A673 (cell line): Measurements from ENCODE around the gene DSCAML1. TPM values are rescaled to one million over a fixed set of nuclear protein-coding genes. Genes with fewer than 3 reads are reported as not detected.

ENCODE experiments used
- BruUV-seq: library from RNA; stranded (reverse); fragments of 400-500 nt; replicated peaks from 2 replicates; lab custom pipeline; 2021; lab: Mats Ljungman, UMichigan
- CTCF ChIA-PET: fragments of 300-600 bp; sonication (Branson Sonifier 250); formaldehyde crosslinking; loops from one replicate; lab custom pipeline; 2022; ENCODE audit warnings: antibody characterized with exemption; lab: Charles Lee
- POLR2A ChIA-PET: fragments of 300-600 bp; sonication (Branson Sonifier 250); formaldehyde crosslinking; loops from one replicate; lab custom pipeline; 2022; ENCODE audit warnings: antibody characterized with exemption; ENCODE audit not compliant: low non-redundant PET; lab: Charles Lee
- DNase-seq: peaks from one replicate; pipeline ENCODE4 v3.0.0-alpha.2; 2015; ENCODE audit warnings: low spot score
- H3K27ac ChIP-seq: fragments of 200-600 bp; sonication (generic); 2 replicates; pipeline ENCODE4 v1.5.1; 2016; ENCODE audit warnings: mixed run types, low read depth, mild to moderate bottlenecking, mixed read lengths, antibody characterized with exemption, low read length; ENCODE audit not compliant: poor library complexity, severe bottlenecking
- H3K27me3 ChIP-seq: fragments of 200-600 bp; sonication (generic); replicated peaks from 2 replicates; pipeline ENCODE4 v1.6.1; 2017; ENCODE audit warnings: mixed run types, low read depth, mild to moderate bottlenecking, mixed read lengths, antibody characterized with exemption, low read length; ENCODE audit not compliant: insufficient read depth, poor library complexity
- H3K36me3 ChIP-seq: fragments of 200-600 bp; sonication (generic); 2 replicates; pipeline ENCODE4 v1.6.1; 2016; ENCODE audit warnings: mixed run types, mild to moderate bottlenecking, mixed read lengths, antibody characterized with exemption, low read length; ENCODE audit not compliant: insufficient read depth, poor library complexity, severe bottlenecking
- H3K4me1 ChIP-seq: fragments of 200-600 bp; sonication (generic); 2 replicates; pipeline ENCODE4 v1.6.1; 2017; ENCODE audit warnings: mixed run types, mild to moderate bottlenecking, mixed read lengths, antibody characterized with exemption, low read length; ENCODE audit not compliant: insufficient read depth, poor library complexity, severe bottlenecking
- H3K4me3 ChIP-seq: fragments of 200-600 bp; sonication (generic); 2 replicates; pipeline ENCODE4 v1.5.1; 2016; ENCODE audit warnings: low read depth, mixed run types, mild to moderate bottlenecking, mixed read lengths, low read length; ENCODE audit not compliant: poor library complexity, severe bottlenecking
- H3K9me3 ChIP-seq: fragments of 200-600 bp; sonication (generic); 2 replicates; pipeline ENCODE4 v1.6.1; 2016; ENCODE audit warnings: mixed run types, low read depth, mild to moderate bottlenecking, mixed read lengths, antibody characterized with exemption, low read length; ENCODE audit not compliant: poor library complexity, severe bottlenecking
- CTCF ChIP-seq: fragments of 300-800, 200-600 bp; sonication (generic); conservative IDR thresholded peaks from 2 replicates; pipeline ENCODE4 v1.5.1; 2017; ENCODE audit warnings: low read depth, mild to moderate bottlenecking, antibody characterized with exemption, low read length, moderate library complexity, mixed read lengths
- EZH2 ChIP-seq: fragments of 200-600 bp; sonication (generic); IDR thresholded peaks from 2 replicates; pipeline ENCODE4 v1.6.1; 2017; ENCODE audit warnings: borderline replicate concordance, low read depth, mild to moderate bottlenecking, mixed read lengths, antibody characterized with exemption, low read length; ENCODE audit not compliant: poor library complexity, severe bottlenecking
- intact Hi-C: fragments of 100-400 bp; cut with micrococcal nuclease; formaldehyde crosslinking; loops from one replicate; pipeline ENCODE4 v1.10.0; 2022; ENCODE audit not compliant: unreplicated experiment
- total RNA-seq: library from RNA; stranded (reverse); gene quantifications from 2 replicates; pipeline ENCODE4 v1.2.3, GENCODE V29; 2021

Gene DSCAML1
- total RNA-seq, 1 experiment from 2014 or later = not detected

- ChIA-PET CTCF (no interaction called here), POLR2A (interaction anchor here (0.6 kb wide), 1 partner anchor 1009 kb away, joined by 5 read pairs; no protein-coding TSS in a partner anchor)
- Histone ChIP-seq H3K9me3 (no peaks in the 10 kb centered on the region), H3K27me3 (no peaks in the 10 kb centered on the region), H3K4me1 (no peaks in the 10 kb centered on the region), H3K27ac (no peak overlapping the region), H3K4me3 (no peak overlapping the region), H3K36me3 (no peaks in the 10 kb centered on the region)
- no TSS peak for BruUV-seq
- intact Hi-C loops = no loop called here
- TF ChIP-seq CTCF (no peak), EZH2 (no peak)
- no peak for DNase-seq
Measured at GRCh38 chr11:117747892-117748291, 49.1 kb downstream of the DSCAML1 start.

- no peak overlapping the region for H3K4me3 ChIP-seq
- H3K27ac ChIP-seq = no peak overlapping the region
- H3K36me3 ChIP-seq = no peaks in the 10 kb centered on the region
- CTCF ChIA-PET = no interaction called here
- TF ChIP-seq CTCF = no peak
- no peak for TF ChIP-seq EZH2
- H3K4me1 ChIP-seq = no peaks in the 10 kb centered on the region
- intact Hi-C loops = no loop called here
- H3K9me3 ChIP-seq = no peaks in the 10 kb centered on the region
- H3K27me3 ChIP-seq = no peaks in the 10 kb centered on the region
- no TSS peak for BruUV-seq
- POLR2A ChIA-PET = no interaction called here
- DNase-seq = no peak
Measured at GRCh38 chr11:117745346-117745745, 51.7 kb downstream of the DSCAML1 start.

- ChIA-PET POLR2A (no interaction called here), CTCF (no interaction called here)
- intact Hi-C loops = no loop called here
- no peaks in the 10 kb centered on the region for H3K36me3 ChIP-seq
- no TSS peak for BruUV-seq
- no peaks in the 10 kb centered on the region for H3K4me1 ChIP-seq
- no peaks in the 10 kb centered on the region for H3K27me3 ChIP-seq
- no peaks in the 10 kb centered on the region for H3K9me3 ChIP-seq
- no peak for DNase-seq
- TF ChIP-seq EZH2 (no peak), CTCF (no peak)
- no peak overlapping the region for H3K4me3 ChIP-seq
- H3K27ac ChIP-seq = no peak overlapping the region
Measured at GRCh38 chr11:117744471-117745150, 52.4 kb downstream of the DSCAML1 start.
